Measurements from ENCODE around the gene APLF.

APLF gene

DNA sequence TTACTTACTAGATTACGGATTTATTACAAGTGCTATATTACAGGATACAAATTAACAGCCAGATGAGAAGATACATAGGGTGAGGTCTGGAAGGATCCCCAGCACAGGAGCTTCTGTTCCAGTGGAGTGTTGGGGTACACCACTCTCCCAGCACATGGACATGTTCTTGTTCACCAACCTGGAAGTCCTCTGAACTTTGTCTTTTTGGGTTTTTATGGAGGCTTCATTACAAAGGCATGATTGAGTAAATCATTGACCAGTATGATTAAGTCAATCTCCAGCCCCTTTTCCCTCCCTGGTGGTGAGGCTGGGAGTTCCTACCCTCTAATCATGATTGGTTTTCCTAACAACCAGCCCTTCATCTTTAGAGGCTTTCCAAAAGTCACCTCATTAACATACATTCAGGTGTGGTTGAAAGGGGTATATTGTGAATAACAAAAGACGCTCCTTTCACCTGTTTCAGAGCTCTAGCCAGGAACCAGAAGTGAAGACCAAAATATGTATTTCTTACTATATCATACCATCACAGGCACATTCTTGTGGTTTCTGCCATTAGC is 38.3 kb downstream of the APLF start:
- Histone ChIP-seq H3K9ac (no peak overlapping the region), H3K4me1 (ENCODE audit: low read depth, poor library complexity, severe bottlenecking) (no peaks in the 10 kb centered on the region), H2AFZ (ENCODE audit: low read depth) (no peak overlapping the region), H3K36me3 (ENCODE audit: insufficient read depth) (no peaks in the 10 kb centered on the region), H3K27ac (no peak overlapping the region), H4K20me1 (ENCODE audit: insufficient read depth) (no peaks in the 10 kb centered on the region), H3K4me3 (IDR thresholded peaks at IDR 0.05; ENCODE audit: insufficient read depth, low read depth, low read length) (no peak overlapping the region), H3K4me2 (no peak overlapping the region), H3K79me2 (ENCODE audit: insufficient read depth, low read depth) (no peaks in the 10 kb centered on the region), H3K27me3 (ENCODE audit: insufficient read depth, low read depth) (no peaks in the 10 kb centered on the region)
- TF ChIP-seq, protein P1, sequence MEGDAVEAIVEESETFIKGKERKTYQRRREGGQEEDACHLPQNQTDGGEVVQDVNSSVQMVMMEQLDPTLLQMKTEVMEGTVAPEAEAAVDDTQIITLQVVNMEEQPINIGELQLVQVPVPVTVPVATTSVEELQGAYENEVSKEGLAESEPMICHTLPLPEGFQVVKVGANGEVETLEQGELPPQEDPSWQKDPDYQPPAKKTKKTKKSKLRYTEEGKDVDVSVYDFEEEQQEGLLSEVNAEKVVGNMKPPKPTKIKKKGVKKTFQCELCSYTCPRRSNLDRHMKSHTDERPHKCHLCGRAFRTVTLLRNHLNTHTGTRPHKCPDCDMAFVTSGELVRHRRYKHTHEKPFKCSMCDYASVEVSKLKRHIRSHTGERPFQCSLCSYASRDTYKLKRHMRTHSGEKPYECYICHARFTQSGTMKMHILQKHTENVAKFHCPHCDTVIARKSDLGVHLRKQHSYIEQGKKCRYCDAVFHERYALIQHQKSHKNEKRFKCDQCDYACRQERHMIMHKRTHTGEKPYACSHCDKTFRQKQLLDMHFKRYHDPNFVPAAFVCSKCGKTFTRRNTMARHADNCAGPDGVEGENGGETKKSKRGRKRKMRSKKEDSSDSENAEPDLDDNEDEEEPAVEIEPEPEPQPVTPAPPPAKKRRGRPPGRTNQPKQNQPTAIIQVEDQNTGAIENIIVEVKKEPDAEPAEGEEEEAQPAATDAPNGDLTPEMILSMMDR (conservative IDR thresholded peaks at IDR 0.05; ENCODE audit: low read depth, low read length): no peak

- Histone ChIP-seq H3K4me1 (ENCODE audit: low read depth, poor library complexity, severe bottlenecking) (no peaks in the 10 kb centered on the region), H3K79me2 (ENCODE audit: insufficient read depth, low read depth) (no peaks in the 10 kb centered on the region), H4K20me1 (ENCODE audit: insufficient read depth) (no peaks in the 10 kb centered on the region), H3K4me2 (no peak overlapping the region), H3K4me3 (IDR thresholded peaks at IDR 0.05; ENCODE audit: insufficient read depth, low read depth, low read length) (no peak overlapping the region), H3K27ac (no peak overlapping the region), H3K36me3 (ENCODE audit: insufficient read depth) (no peaks in the 10 kb centered on the region), H3K9ac (no peak overlapping the region), H3K27me3 (ENCODE audit: insufficient read depth, low read depth) (no peaks in the 10 kb centered on the region), H2AFZ (ENCODE audit: low read depth) (no peak overlapping the region)
- TF ChIP-seq, protein P1 (conservative IDR thresholded peaks at IDR 0.05; ENCODE audit: low read depth, low read length): no peak
Measured at GRCh38 chr2:68506170-68506569, 38.8 kb downstream of the APLF start.

DNA sequence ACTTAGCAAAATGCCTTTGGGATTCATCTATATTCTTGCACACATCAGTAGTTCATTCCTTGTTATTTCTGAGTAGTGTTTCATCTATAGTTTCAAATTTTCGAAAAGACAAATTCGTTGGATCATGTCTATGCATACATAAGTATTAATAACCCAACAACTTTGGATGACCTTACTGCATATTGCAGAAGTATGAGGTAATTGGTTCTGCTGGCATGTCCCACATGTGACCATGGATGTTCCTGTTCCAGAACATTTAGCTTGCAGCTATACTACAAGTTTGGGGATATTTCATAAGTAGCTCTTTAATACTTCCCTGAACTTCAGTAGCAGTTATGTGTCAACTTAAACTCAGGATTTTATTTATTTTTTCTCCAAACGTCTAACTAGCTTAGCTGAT is 44.9 kb downstream of the APLF start:
- Histone ChIP-seq H2AFZ (ENCODE audit: low read depth) (no peak overlapping the region), H4K20me1 (ENCODE audit: insufficient read depth) (no peaks in the 10 kb centered on the region), H3K27ac (no peak overlapping the region), H3K4me3 (IDR thresholded peaks at IDR 0.05; ENCODE audit: insufficient read depth, low read depth, low read length) (no peak overlapping the region), H3K36me3 (ENCODE audit: insufficient read depth) (no peaks in the 10 kb centered on the region), H3K4me2 (no peak overlapping the region), H3K27me3 (ENCODE audit: insufficient read depth, low read depth) (no peaks in the 10 kb centered on the region), H3K9ac (no peak overlapping the region), H3K4me1 (ENCODE audit: low read depth, poor library complexity, severe bottlenecking) (peaks cover 5% of the 10 kb centered on the region), H3K79me2 (ENCODE audit: insufficient read depth, low read depth) (no peaks in the 10 kb centered on the region)
- TF ChIP-seq, protein P1 (conservative IDR thresholded peaks at IDR 0.05; ENCODE audit: low read depth, low read length): no peak

GRCh38 chr2:68512966-68513365 is 45.6 kb downstream of the APLF start:
- Histone ChIP-seq H3K4me1 (ENCODE audit: low read depth, poor library complexity, severe bottlenecking) (peaks cover 5% of the 10 kb centered on the region), H4K20me1 (ENCODE audit: insufficient read depth) (no peaks in the 10 kb centered on the region; the same call in 1 of the 2 replicates), H3K36me3 (ENCODE audit: insufficient read depth) (no peaks in the 10 kb centered on the region), H3K79me2 (ENCODE audit: insufficient read depth, low read depth) (no peaks in the 10 kb centered on the region), H3K27ac (no peak overlapping the region), H3K27me3 (ENCODE audit: insufficient read depth, low read depth) (no peaks in the 10 kb centered on the region), H3K4me3 (IDR thresholded peaks at IDR 0.05; ENCODE audit: insufficient read depth, low read depth, low read length) (no peak overlapping the region), H3K9ac (no peak overlapping the region), H2AFZ (ENCODE audit: low read depth) (no peak overlapping the region), H3K4me2 (no peak overlapping the region)
- TF ChIP-seq, protein P1 (conservative IDR thresholded peaks at IDR 0.05; ENCODE audit: low read depth, low read length): no peak

Measured in KMS-11 (cell line).